Neuronal stem cell (in vitro differentiated cells): ENCODE results near the gene ADAMTS4.
A peak's percentile ranks its signal among the peaks of the same experiment; 100 is the strongest.

Experiments used
- DNase-seq: peaks from one replicate; pipeline ENCODE4 v3.0.0-alpha.2; 2013; ENCODE audit warnings: low spot score
- H2AFZ ChIP-seq: one replicate; pipeline ENCODE4 v1.6.1; 2013; ENCODE audit warnings: mild to moderate bottlenecking, low read length, inconsistent platforms
- H2AK5ac ChIP-seq: 2 replicates; pipeline ENCODE4 v1.6.1; 2013; ENCODE audit warnings: low read depth, mild to moderate bottlenecking, inconsistent platforms, low read length, moderate library complexity, mixed read lengths
- H2BK120ac ChIP-seq: 2 replicates; pipeline ENCODE4 v1.6.1; 2013; ENCODE audit warnings: low read depth, mild to moderate bottlenecking, inconsistent platforms, low read length, moderate library complexity, mixed read lengths
- H2BK12ac ChIP-seq: one replicate; pipeline ENCODE4 v1.6.1; 2013; ENCODE audit warnings: low read length, inconsistent platforms
- H2BK15ac ChIP-seq: 2 replicates; pipeline ENCODE4 v1.6.1; 2013; ENCODE audit warnings: mild to moderate bottlenecking, low read length, inconsistent platforms, mixed read lengths
- H2BK5ac ChIP-seq: one replicate; pipeline ENCODE4 v1.6.1; 2013; ENCODE audit warnings: inconsistent platforms, mild to moderate bottlenecking, low read length, moderate library complexity
- H3K14ac ChIP-seq: one replicate; pipeline ENCODE4 v1.6.1; 2013; ENCODE audit warnings: low read length, inconsistent platforms
- H3K18ac ChIP-seq: 2 replicates; pipeline ENCODE4 v1.6.1; 2013; ENCODE audit warnings: low read length, inconsistent platforms
- H3K23ac ChIP-seq: 2 replicates; pipeline ENCODE4 v1.6.1; 2013; ENCODE audit warnings: low read depth, mild to moderate bottlenecking, mixed read lengths, low read length, inconsistent platforms; ENCODE audit not compliant: poor library complexity
- H3K27ac ChIP-seq: replicated peaks from 3 replicates; pipeline ENCODE4 v1.5.1; 2013; ENCODE audit warnings: low read length, inconsistent platforms
- H3K27me3 ChIP-seq, 3 experiments: 2 replicates each; pipeline ENCODE4 v1.6.1; 2013; ENCODE audit warnings: low read length in 3 of 3, mild to moderate bottlenecking in 2 of 3, inconsistent platforms in 1 of 3, low read depth in 1 of 3, mixed read lengths in 1 of 3, moderate library complexity in 1 of 3; ENCODE audit not compliant: control insufficient read depth in 3 of 3, insufficient read depth in 3 of 3
- H3K36me3 ChIP-seq, 2 donors: replicated peaks in 1 of 2; 2 replicates each; pipeline ENCODE4 v1.6.1; 2013; ENCODE audit warnings: low read length in 2 of 2; ENCODE audit not compliant: control insufficient read depth in 2 of 2, insufficient read depth in 2 of 2
- H3K4ac ChIP-seq: 2 replicates; pipeline ENCODE4 v1.6.1; 2013; ENCODE audit warnings: inconsistent platforms, mild to moderate bottlenecking, low read length, moderate library complexity
- H3K4me1 ChIP-seq, 2 donors: 1 replicate in 1 of 2; 2 replicates in 1 of 2; pipeline ENCODE4 v1.6.1; 2013; ENCODE audit warnings: low read length in 2 of 2, low read depth in 1 of 2; ENCODE audit not compliant: control insufficient read depth in 2 of 2, insufficient read depth in 1 of 2
- H3K4me2 ChIP-seq: one replicate; pipeline ENCODE4 v1.6.1; 2013; ENCODE audit warnings: mild to moderate bottlenecking, low read length, inconsistent platforms; ENCODE audit not compliant: insufficient read depth, poor library complexity, severe bottlenecking
- H3K4me3 ChIP-seq, 2 donors: 2 replicates each; pipeline ENCODE4 v1.5.1; 2013; ENCODE audit warnings: low read length in 2 of 2, mild to moderate bottlenecking in 2 of 2, inconsistent platforms in 1 of 2, moderate library complexity in 1 of 2
- H3K79me1 ChIP-seq: one replicate; pipeline ENCODE4 v1.6.1; 2013; ENCODE audit warnings: low read depth, mild to moderate bottlenecking, inconsistent platforms, low read length, moderate library complexity
- H3K9ac ChIP-seq: one replicate; pipeline ENCODE4 v1.6.1; 2013; ENCODE audit warnings: mild to moderate bottlenecking, low read depth, low read length, inconsistent platforms; ENCODE audit not compliant: poor library complexity
- H3K9me3 ChIP-seq, 2 donors: replicated peaks in 1 of 2; 2 replicates each; pipeline versions ENCODE3 to v1.6.1; 2013; ENCODE audit warnings: low read length in 2 of 2, mild to moderate bottlenecking in 2 of 2, inconsistent platforms in 1 of 2, low read depth in 1 of 2, mixed read lengths in 1 of 2, moderate library complexity in 1 of 2; ENCODE audit not compliant: control insufficient read depth in 2 of 2, insufficient read depth in 1 of 2
- H4K8ac ChIP-seq: one replicate; pipeline ENCODE4 v1.6.1; 2013; ENCODE audit warnings: low read depth, mild to moderate bottlenecking, inconsistent platforms, low read length, moderate library complexity
- H4K91ac ChIP-seq: one replicate; pipeline ENCODE4 v1.6.1; 2013; ENCODE audit warnings: low read length, low read depth, mild to moderate bottlenecking, inconsistent platforms; ENCODE audit not compliant: poor library complexity
- WGBS, 2 donors: extraction: QIAGEN DNeasy Blood & Tissue Kit; methylation state at CpG; one replicate each; pipeline ENCODE4 v1.1.7; 2013; ENCODE audit warnings: missing lambda C conversion rate in 2 of 2, mixed read lengths in 1 of 2; ENCODE audit not compliant: insufficient read length in 2 of 2, insufficient replicate concordance in 1 of 2; ENCODE audit errors: extremely low coverage in 2 of 2; 5-methylcytosine and 5-hydroxymethylcytosine counted together

The ADAMTS4 gene

DNA sequence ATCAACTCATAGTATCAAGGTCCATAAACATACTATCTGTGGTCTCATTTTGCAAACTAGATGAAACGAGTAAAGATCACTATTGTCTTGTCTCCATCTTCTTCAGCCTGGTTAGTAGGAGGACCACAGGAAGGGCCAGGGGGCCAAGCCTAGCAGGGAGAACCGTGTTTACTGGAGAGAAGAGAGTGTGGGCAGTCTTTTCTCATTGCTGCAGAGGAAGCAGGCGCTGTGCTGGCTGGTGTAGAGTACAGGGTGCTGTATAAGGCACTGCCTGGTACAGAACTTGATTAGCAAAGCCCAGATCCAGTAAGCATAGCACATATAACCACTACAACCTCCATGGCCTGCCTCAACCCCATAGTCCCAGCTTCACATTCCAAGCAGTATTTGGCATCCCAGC is 11.5 kb downstream of the ADAMTS4 start:
- Histone ChIP-seq H3K4ac (peak overlapping the region; percentile 6), H3K4me2 (no peak overlapping the region), H2BK15ac (no peak overlapping the region), H2BK5ac (no peak overlapping the region), H3K27ac (no peak overlapping the region), H2BK120ac (no peak overlapping the region), H3K36me3 (peaks cover 0 to 3% of the 10 kb centered on the region in 2 donors), H3K4me1 (peaks cover 0 to 2% of the 10 kb centered on the region in 2 donors), H3K14ac (no peak overlapping the region), H2AK5ac (no peak overlapping the region), H2BK12ac (no peak overlapping the region), H4K8ac (no peak overlapping the region), H4K91ac (no peak overlapping the region), H3K4me3 (no peak overlapping the region), H3K23ac (no peak overlapping the region), H3K18ac (no peak overlapping the region), H3K9me3 (no peaks in the 10 kb centered on the region), H3K9ac (no peak overlapping the region), H2AFZ (no peak overlapping the region), H3K79me1 (no peaks in the 10 kb centered on the region), H3K27me3 (no peaks in the 10 kb centered on the region)
- no CpG with 5 or more reads among the region's 3 CpGs for WGBS, 2 donors
- DNase-seq, result no peak

DNA sequence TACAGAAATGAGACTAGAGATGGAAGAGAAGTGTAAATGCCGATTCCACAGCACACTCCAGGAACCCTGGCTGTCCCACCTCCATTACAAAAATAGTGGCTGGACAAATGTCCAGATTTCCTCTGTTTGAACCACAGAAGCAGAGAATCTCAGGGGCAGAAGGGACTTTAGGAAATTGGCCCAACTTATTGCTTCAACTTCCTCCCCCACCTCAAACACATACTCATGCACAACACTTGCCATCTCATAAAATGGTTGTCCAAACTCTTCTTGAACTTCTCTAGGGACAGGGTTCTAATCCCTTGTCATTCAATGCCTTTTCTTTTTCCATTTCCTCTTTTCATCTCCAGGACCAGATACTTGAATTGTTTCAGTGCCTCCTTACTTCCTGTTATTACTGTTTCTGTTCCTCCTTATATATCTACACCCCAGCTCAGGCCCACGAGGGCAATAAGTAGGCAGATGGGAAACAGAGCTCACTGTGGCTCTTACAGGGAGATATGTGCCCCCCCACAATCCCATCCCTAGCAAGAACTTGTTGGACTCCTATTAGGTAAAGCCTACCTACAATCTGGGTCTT is 13.0 kb downstream of the ADAMTS4 start:
- Histone ChIP-seq H2AFZ (no peak overlapping the region), H3K79me1 (no peaks in the 10 kb centered on the region), H3K4ac (no peak overlapping the region), H3K27ac (no peak overlapping the region), H4K8ac (no peak overlapping the region), H3K36me3 (no peaks in the 10 kb centered on the region), H2BK120ac (no peak overlapping the region), H2BK12ac (no peak overlapping the region), H3K14ac (no peak overlapping the region), H2AK5ac (no peak overlapping the region), H3K9ac (no peak overlapping the region), H3K23ac (no peak overlapping the region), H3K4me2 (no peak overlapping the region), H3K18ac (no peak overlapping the region), H4K91ac (no peak overlapping the region), H3K4me3 (no peak overlapping the region), H3K27me3 (no peaks in the 10 kb centered on the region), H2BK5ac (no peak overlapping the region), H3K9me3 (no peaks in the 10 kb centered on the region), H3K4me1 (no peaks in the 10 kb centered on the region), H2BK15ac (no peak overlapping the region)
- no peak for DNase-seq
- no CpG with 5 or more reads among the region's 2 CpGs for WGBS, 2 donors

DNA sequence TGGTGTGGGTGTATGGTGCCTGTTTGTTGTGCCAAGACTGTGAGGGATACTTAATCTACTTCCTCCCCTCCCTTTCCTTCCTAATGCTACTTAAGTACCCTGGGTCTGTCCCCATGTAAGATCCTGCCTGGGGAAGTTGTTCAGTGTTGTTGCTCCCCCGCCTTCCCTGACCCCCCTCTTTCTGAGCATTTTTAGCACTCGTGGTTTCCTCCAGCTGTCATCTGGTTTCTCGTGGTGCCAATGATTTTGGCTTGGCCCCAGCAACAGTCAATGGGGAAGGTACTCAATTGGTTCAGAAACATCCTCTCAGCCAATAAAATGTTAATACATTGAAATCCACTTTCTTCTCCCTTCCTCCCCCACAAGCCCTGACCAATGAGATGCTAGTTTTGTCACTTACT is 13.6 kb downstream of the ADAMTS4 start:
- Histone ChIP-seq H3K27me3 (no peaks in the 10 kb centered on the region), H3K23ac (no peak overlapping the region), H3K4me1 (no peaks in the 10 kb centered on the region), H2BK5ac (no peak overlapping the region), H3K18ac (no peak overlapping the region), H2BK15ac (no peak overlapping the region), H3K4ac (no peak overlapping the region), H3K27ac (no peak overlapping the region), H2AK5ac (no peak overlapping the region), H4K91ac (no peak overlapping the region), H2AFZ (no peak overlapping the region), H3K4me3 (no peak overlapping the region), H2BK120ac (no peak overlapping the region), H3K9me3 (no peaks in the 10 kb centered on the region), H3K79me1 (no peaks in the 10 kb centered on the region), H3K14ac (no peak overlapping the region), H3K9ac (no peak overlapping the region), H2BK12ac (no peak overlapping the region), H4K8ac (no peak overlapping the region), H3K36me3 (no peaks in the 10 kb centered on the region), H3K4me2 (no peak overlapping the region)
- no peak for DNase-seq
- no CpG with 5 or more reads among the region's 3 CpGs for WGBS, 2 donors

DNA sequence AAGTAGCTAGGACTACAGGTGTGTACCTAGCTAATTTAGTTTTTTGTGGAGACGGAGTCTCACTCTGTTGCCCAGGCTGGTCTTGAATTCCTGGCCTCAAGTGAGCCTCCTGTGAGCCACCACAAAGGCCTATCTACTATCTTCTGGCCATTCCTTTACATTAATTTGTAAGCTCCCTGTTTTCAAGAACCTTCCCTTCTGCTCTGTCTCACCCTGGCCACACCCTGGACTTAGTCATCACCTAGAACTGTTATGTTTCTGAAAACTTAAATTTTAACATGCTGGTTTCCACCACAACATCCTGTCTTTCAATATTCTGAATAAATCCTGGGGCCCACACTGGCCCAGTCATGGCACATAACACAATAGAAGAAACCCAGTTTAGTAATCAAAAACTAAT is 16.6 kb downstream of the ADAMTS4 start:
- DNase-seq, result no peak
- Histone ChIP-seq H2BK12ac (no peak overlapping the region), H3K9ac (no peak overlapping the region), H3K27ac (no peak overlapping the region), H4K8ac (no peak overlapping the region), H4K91ac (no peak overlapping the region), H3K4ac (no peak overlapping the region), H3K14ac (no peak overlapping the region), H2BK15ac (no peak overlapping the region), H3K4me3 (no peak overlapping the region), H2BK120ac (no peak overlapping the region), H3K27me3 (no peaks in the 10 kb centered on the region), H3K4me1 (peaks cover 0 to 5% of the 10 kb centered on the region in 2 donors), H2AK5ac (no peak overlapping the region), H3K36me3 (no peaks in the 10 kb centered on the region), H2BK5ac (no peak overlapping the region), H3K9me3 (no peaks in the 10 kb centered on the region), H3K18ac (no peak overlapping the region), H3K79me1 (no peaks in the 10 kb centered on the region), H3K4me2 (no peak overlapping the region), H3K23ac (no peak overlapping the region), H2AFZ (no peak overlapping the region)
- WGBS, 2 donors, result no CpG with 5 or more reads among the region's 1 CpG
